Natural killer cell treated with Interleukin-12 subunit alpha and Interleukin-12 subunit beta and Interleukin-15 and Interleukin-18, amount 100 ng/mL, for 72 hours (primary cell): ENCODE results near the gene GLOD4. TPM values are rescaled to one million over a fixed set of nuclear protein-coding genes. Genes with fewer than 3 reads are reported as not detected.
A peak's percentile ranks its signal among the peaks of the same experiment; 100 is the strongest.
"Not testable (repeated sequence)": the region's sequence is repeated elsewhere in the genome, so short reads cannot be mapped to it uniquely, and the experiment has no call there.

Source experiments
- ATAC-seq, 2 donors: fragments of 150-1000 bp; cut with Tn5 transposase in 1 of 2; sonication (Bioruptor Pico), chemical (Tn5 transposase) in 1 of 2; 2 replicates each; pipeline ENCODE4 v1.10.0; 2021
- DNase-seq: peaks from one replicate; pipeline ENCODE4 v3.0.0; 2022; ENCODE audit warnings: low spot score
- H3K27ac Mint-ChIP-seq, 2 donors: 1 replicate in 1 of 2; 2 replicates in 1 of 2; pipeline ENCODE4 v1.8.0; 2022; ENCODE audit warnings: mixed read lengths in 2 of 2, mild to moderate bottlenecking in 1 of 2, moderate library complexity in 1 of 2
- H3K27me3 Mint-ChIP-seq, 2 donors: 1 replicate in 1 of 2; 2 replicates in 1 of 2; pipeline ENCODE4 v1.8.0; 2022; ENCODE audit warnings: mixed read lengths in 2 of 2
- H3K36me3 Mint-ChIP-seq: one replicate; pipeline ENCODE4 v1.8.0; 2022; ENCODE audit warnings: mixed read lengths
- H3K4me1 Mint-ChIP-seq, 2 donors: 1 replicate in 1 of 2; 2 replicates in 1 of 2; pipeline ENCODE4 v1.8.0; 2022; ENCODE audit warnings: low read depth in 2 of 2, mixed read lengths in 2 of 2, mild to moderate bottlenecking in 1 of 2
- H3K4me3 Mint-ChIP-seq: one replicate; pipeline ENCODE4 v1.8.0; 2022; ENCODE audit warnings: mixed read lengths
- H3K9me3 Mint-ChIP-seq: 2 replicates; pipeline ENCODE4 v1.8.0; 2022; ENCODE audit warnings: mixed read lengths
- total RNA-seq, 2 donors: library from RNA; stranded (reverse); gene quantifications; one replicate each; pipeline ENCODE4 v1.2.3, GENCODE V29; 2022

Gene GLOD4
- total RNA-seq = 10 to 100 TPM; 52.9 to 62.5 TPM

GRCh38 chr17:781805-782731 lies at the start of gene GLOD4, which contains the start of gene MRM3:
GLOD4 (minus strand) TSS chr17:782280; CDS start chr17:782255, 25 bp downstream.
MRM3 (plus strand) TSS chr17:782353; CDS start chr17:782379, 26 bp downstream.
- no peaks in the 10 kb centered on the region for H3K9me3 Mint-ChIP-seq
- H3K27ac Mint-ChIP-seq = peak within 1 kb of the TSS; percentile 87 to 96
- H3K36me3 Mint-ChIP-seq = no peaks in the 10 kb centered on the region
- H3K4me3 Mint-ChIP-seq = peak within 1 kb of the TSS; percentile 89
- H3K4me1 Mint-ChIP-seq = peaks cover 25 to 26% of the 10 kb centered on the region in 2 donors
- H3K27me3 Mint-ChIP-seq = no peaks in the 10 kb centered on the region
- DNase-seq (peak; percentile 93), ATAC-seq (peak; percentile 96 to 99)

- no peaks in the 10 kb centered on the region for H3K36me3 Mint-ChIP-seq
- ATAC-seq (no peak), DNase-seq (no peak)
- no peak overlapping the region for H3K27ac Mint-ChIP-seq
- no peaks in the 10 kb centered on the region for H3K4me1 Mint-ChIP-seq
- peaks cover 0 to 7% of the 10 kb centered on the region in 2 donors for H3K27me3 Mint-ChIP-seq
- no peaks in the 10 kb centered on the region for H3K9me3 Mint-ChIP-seq
- H3K4me3 Mint-ChIP-seq = no peak overlapping the region
Observed at GRCh38 chr17:830950-831349, 48.9 kb upstream of the GLOD4 start.

GRCh38 chr17:830381-830780 lies 48.3 kb upstream of the GLOD4 start:
- Mint-ChIP-seq H3K27ac (no peak overlapping the region), H3K4me1 (no peaks in the 10 kb centered on the region), H3K4me3 (no peak overlapping the region), H3K27me3 (peaks cover 0 to 7% of the 10 kb centered on the region in 2 donors), H3K9me3 (no peaks in the 10 kb centered on the region), H3K36me3 (no peaks in the 10 kb centered on the region)
- DNase-seq (no peak), ATAC-seq (no peak)

GRCh38 chr17:829614-830013 lies 47.5 kb upstream of the GLOD4 start:
- H3K27ac Mint-ChIP-seq, H3K9me3 Mint-ChIP-seq, H3K4me3 Mint-ChIP-seq, H3K27me3 Mint-ChIP-seq, ATAC-seq, H3K4me1 Mint-ChIP-seq, DNase-seq, H3K36me3 Mint-ChIP-seq: not testable (repeated sequence)

GRCh38 chr17:828761-829160 lies 46.7 kb upstream of the GLOD4 start:
- Mint-ChIP-seq H3K4me1 (no peaks in the 10 kb centered on the region), H3K27me3 (peaks cover 0 to 7% of the 10 kb centered on the region in 2 donors), H3K27ac (no peak overlapping the region), H3K36me3 (no peaks in the 10 kb centered on the region), H3K4me3 (no peak overlapping the region), H3K9me3 (no peaks in the 10 kb centered on the region)
- DNase-seq = no peak
- no peak for ATAC-seq

GRCh38 chr17:826778-827177 lies 44.7 kb upstream of the GLOD4 start:
- DNase-seq (no peak), ATAC-seq (no peak)
- Mint-ChIP-seq H3K27me3 (peaks cover 0 to 7% of the 10 kb centered on the region in 2 donors), H3K4me1 (no peaks in the 10 kb centered on the region), H3K36me3 (no peaks in the 10 kb centered on the region), H3K9me3 (no peaks in the 10 kb centered on the region), H3K4me3 (no peak overlapping the region), H3K27ac (no peak overlapping the region)

GRCh38 chr17:825216-825615 lies 43.1 kb upstream of the GLOD4 start:
- Mint-ChIP-seq H3K4me3 (no peak overlapping the region), H3K27ac (no peak overlapping the region), H3K4me1 (no peaks in the 10 kb centered on the region), H3K36me3 (no peaks in the 10 kb centered on the region), H3K27me3 (peaks cover 0 to 6% of the 10 kb centered on the region in 2 donors), H3K9me3 (no peaks in the 10 kb centered on the region)
- DNase-seq (no peak), ATAC-seq (no peak)

GRCh38 chr17:824378-824777 lies 42.3 kb upstream of the GLOD4 start:
- no peaks in the 10 kb centered on the region for H3K27me3 Mint-ChIP-seq
- H3K4me3 Mint-ChIP-seq = no peak overlapping the region
- no peak for ATAC-seq
- H3K27ac Mint-ChIP-seq = no peak overlapping the region
- no peaks in the 10 kb centered on the region for H3K36me3 Mint-ChIP-seq
- DNase-seq = no peak
- no peaks in the 10 kb centered on the region for H3K9me3 Mint-ChIP-seq
- H3K4me1 Mint-ChIP-seq = no peaks in the 10 kb centered on the region

GRCh38 chr17:823501-823902 lies 41.4 kb upstream of the GLOD4 start:
- DNase-seq (no peak), ATAC-seq (no peak)
- no peaks in the 10 kb centered on the region for H3K27me3 Mint-ChIP-seq
- no peaks in the 10 kb centered on the region for H3K9me3 Mint-ChIP-seq
- H3K4me1 Mint-ChIP-seq = no peaks in the 10 kb centered on the region
- no peaks in the 10 kb centered on the region for H3K36me3 Mint-ChIP-seq
- no peak overlapping the region for H3K4me3 Mint-ChIP-seq
- H3K27ac Mint-ChIP-seq = no peak overlapping the region

- Mint-ChIP-seq H3K4me3 (no peak overlapping the region), H3K27me3 (no peaks in the 10 kb centered on the region), H3K4me1 (no peaks in the 10 kb centered on the region), H3K36me3 (no peaks in the 10 kb centered on the region), H3K9me3 (no peaks in the 10 kb centered on the region), H3K27ac (no peak overlapping the region)
- ATAC-seq = no peak
- no peak for DNase-seq
Observed at GRCh38 chr17:819251-819650, 37.2 kb upstream of the GLOD4 start.

- Mint-ChIP-seq H3K27ac (no peak overlapping the region), H3K4me3 (no peak overlapping the region), H3K4me1 (no peaks in the 10 kb centered on the region), H3K9me3 (no peaks in the 10 kb centered on the region), H3K36me3 (no peaks in the 10 kb centered on the region), H3K27me3 (peaks cover 0 to 8% of the 10 kb centered on the region in 2 donors)
- ATAC-seq = no peak
- DNase-seq = no peak
Observed at GRCh38 chr17:814371-814770, 32.3 kb upstream of the GLOD4 start.

- DNase-seq (no peak), ATAC-seq (peak; percentile 34 to 51)
Observed at GRCh38 chr17:812638-813204, 30.6 kb upstream of the GLOD4 start.

GRCh38 chr17:811051-811784 lies 29.1 kb upstream of the GLOD4 start:
- H3K36me3 Mint-ChIP-seq = no peaks in the 10 kb centered on the region
- no peaks in the 10 kb centered on the region for H3K9me3 Mint-ChIP-seq
- no peak overlapping the region for H3K4me3 Mint-ChIP-seq
- no peak for ATAC-seq
- peaks cover 0 to 8% of the 10 kb centered on the region in 2 donors for H3K27me3 Mint-ChIP-seq
- no peak for DNase-seq
- H3K4me1 Mint-ChIP-seq = no peaks in the 10 kb centered on the region
- H3K27ac Mint-ChIP-seq = no peak overlapping the region

More at GRCh38 chr17:812638-813204, 30.6 kb upstream of the GLOD4 start:
- peaks cover 0 to 8% of the 10 kb centered on the region in 2 donors for H3K27me3 Mint-ChIP-seq
- H3K27ac Mint-ChIP-seq = no peak overlapping the region
- no peaks in the 10 kb centered on the region for H3K36me3 Mint-ChIP-seq
- H3K9me3 Mint-ChIP-seq = no peaks in the 10 kb centered on the region
- no peaks in the 10 kb centered on the region for H3K4me1 Mint-ChIP-seq
- H3K4me3 Mint-ChIP-seq = no peak overlapping the region
